GM23338 (cell line): ENCODE data around the gene KLK7. TPM values are rescaled to one million over a fixed set of nuclear protein-coding genes. Genes with fewer than 3 reads are reported as not detected.

Experiments used
- ATAC-seq: fragments of 200-7000 bp; cut with Tn5 transposase; 3 replicates; pipeline ENCODE4 v1.9.1; 2020
- DNase-seq: peaks from one replicate; pipeline ENCODE4 v3.0.0-alpha.2; 2015; ENCODE audit warnings: low spot score
- H2AFZ ChIP-seq: fragments of 200-600 bp; sonication (generic); 2 replicates; pipeline ENCODE4 v1.8.0; 2016; ENCODE audit warnings: antibody characterized with exemption, mild to moderate bottlenecking, moderate library complexity
- H3F3A ChIP-seq: fragments of 200-600 bp; sonication (generic); replicated peaks from 2 replicates; pipeline ENCODE4 v1.8.0; 2017; ENCODE audit warnings: antibody characterized with exemption, mixed run types, low read depth
- H3K27ac ChIP-seq: fragments of 200-600 bp; sonication (generic); 2 replicates; pipeline ENCODE4 v1.6.1; 2016; ENCODE audit warnings: low read depth
- H3K27me3 ChIP-seq: fragments of 200-600 bp; sonication (generic); 2 replicates; pipeline ENCODE4 v1.8.0; 2016; ENCODE audit warnings: mild to moderate bottlenecking, mixed run types, moderate library complexity; ENCODE audit not compliant: insufficient read depth
- H3K36me3 ChIP-seq: fragments of 200-600 bp; sonication (generic); 2 replicates; pipeline ENCODE4 v1.8.0; 2016; ENCODE audit warnings: mild to moderate bottlenecking; ENCODE audit not compliant: insufficient read depth
- H3K4me1 ChIP-seq: fragments of 200-600 bp; sonication (generic); 2 replicates; pipeline ENCODE4 v1.8.0; 2016; ENCODE audit warnings: mild to moderate bottlenecking, moderate library complexity; ENCODE audit not compliant: insufficient read depth
- H3K4me2 ChIP-seq: fragments of 200-600 bp; sonication (generic); 2 replicates; pipeline ENCODE4 v1.7.1; 2017; ENCODE audit warnings: mixed run types
- H3K4me3 ChIP-seq: fragments of 200-600 bp; sonication (generic); 2 replicates; pipeline ENCODE4 v1.6.1; 2016; ENCODE audit warnings: mixed run types
- H3K79me2 ChIP-seq: fragments of 200-600 bp; sonication (generic); replicated peaks from 2 replicates; pipeline ENCODE4 v1.8.0; 2017; ENCODE audit warnings: mild to moderate bottlenecking; ENCODE audit not compliant: insufficient read depth
- H3K9me2 ChIP-seq: fragments of 200-600 bp; sonication (generic); 2 replicates; pipeline ENCODE4 v1.8.0; 2017; ENCODE audit not compliant: insufficient read depth
- H4K20me1 ChIP-seq: fragments of 200-600 bp; sonication (generic); replicated peaks from 2 replicates; pipeline ENCODE4 v1.8.0; 2017; ENCODE audit warnings: mild to moderate bottlenecking; ENCODE audit not compliant: insufficient read depth
- H3K27ac Mint-ChIP-seq: 2 replicates; pipeline ENCODE4 v1.8.0; 2020; ENCODE audit warnings: inconsistent platforms, mild to moderate bottlenecking, moderate library complexity, mixed read lengths
- H3K27me3 Mint-ChIP-seq: 3 replicates; pipeline ENCODE4 v1.8.0; 2022; ENCODE audit warnings: low read depth, mild to moderate bottlenecking, moderate library complexity, mixed read lengths, inconsistent platforms; ENCODE audit not compliant: insufficient read depth, poor library complexity
- H3K36me3 Mint-ChIP-seq: 3 replicates; pipeline ENCODE4 v1.8.0; 2021; ENCODE audit warnings: low read depth, mild to moderate bottlenecking, inconsistent platforms, moderate library complexity, mixed read lengths
- H3K4me1 Mint-ChIP-seq: 3 replicates; pipeline ENCODE4 v1.8.0; 2020; ENCODE audit warnings: mild to moderate bottlenecking, inconsistent platforms, mixed read lengths
- H3K4me3 Mint-ChIP-seq: 3 replicates; pipeline ENCODE4 v1.8.0; 2021; ENCODE audit warnings: moderate library complexity, mild to moderate bottlenecking, inconsistent platforms, mixed read lengths
- H3K9me3 Mint-ChIP-seq: 3 replicates; pipeline ENCODE4 v1.8.0; 2020; ENCODE audit warnings: moderate library complexity, mild to moderate bottlenecking, inconsistent platforms, mixed read lengths
- CREB1 ChIP-seq: fragments of 250-450 bp; sonication (Bioruptor Pico); IDR thresholded peaks from 2 replicates; pipeline ENCODE4 v1.5.0; 2020; ENCODE audit warnings: low read depth, mild to moderate bottlenecking, moderate library complexity
- CTCF ChIP-seq, 2 experiments: fragments of 200-600 bp in 1 of 2; sonication (generic) in 1 of 2; conservative IDR thresholded peaks; 2 replicates each; pipeline versions ENCODE4 v1.5.1 to v1.6.1; 2016 to 2017; ENCODE audit warnings: antibody characterized with exemption in 2 of 2, low read depth in 2 of 2, mild to moderate bottlenecking in 2 of 2, moderate library complexity in 1 of 2
- EZH2 ChIP-seq: fragments of 200-600 bp; sonication (generic); IDR thresholded peaks from one replicate; pipeline ENCODE4 v1.8.0; 2017; ENCODE audit warnings: antibody characterized with exemption, mild to moderate bottlenecking, low read depth; ENCODE audit not compliant: unreplicated experiment
- EZH2phosphoT487 ChIP-seq: fragments of 200-600 bp; sonication (generic); IDR thresholded peaks from one replicate; pipeline ENCODE4 v1.8.1; 2018; ENCODE audit warnings: antibody characterized with exemption; ENCODE audit not compliant: unreplicated experiment
- JUNB ChIP-seq: IDR thresholded peaks from one replicate; pipeline ENCODE4 v1.6.1; 2016; ENCODE audit warnings: antibody characterized with exemption; ENCODE audit not compliant: unreplicated experiment
- NANOG ChIP-seq: IDR thresholded peaks from 2 replicates; pipeline ENCODE4 v1.6.1; 2016; ENCODE audit warnings: antibody characterized with exemption, borderline replicate concordance
- POLR2AphosphoS5 ChIP-seq: IDR thresholded peaks from 2 replicates; pipeline ENCODE4 v1.6.1; 2016; ENCODE audit warnings: antibody characterized with exemption, low read depth
- STAT1 ChIP-seq: IDR thresholded peaks from one replicate; pipeline ENCODE4 v1.6.1; 2016; ENCODE audit warnings: antibody characterized with exemption; ENCODE audit not compliant: unreplicated experiment
- ZNF114 ChIP-seq: fragments of 250-450 bp; sonication (Bioruptor Pico); IDR thresholded peaks from 2 replicates; pipeline ENCODE4 v1.5.0; 2020; ENCODE audit warnings: mild to moderate bottlenecking, moderate library complexity
- ZNF331 ChIP-seq: fragments of 250-450 bp; sonication (Bioruptor Pico); IDR thresholded peaks from 2 replicates; pipeline ENCODE4 v1.5.0; 2020; ENCODE audit warnings: low read depth, mild to moderate bottlenecking, moderate library complexity
- polyA plus RNA-seq: library from polyadenylated mRNA; unstranded; fragments of >200 nt; fragmentation: Nextera tagmentation; extraction: Ambion mirVana; gene quantifications from 2 replicates; pipeline ENCODE4 v1.2.1, GENCODE V29; 2016
- total RNA-seq: library from RNA; depleted of rRNA; stranded (reverse); fragments of >200 nt; shearing (Covaris generic); gene quantifications from 2 replicates; pipeline ENCODE4 v1.2.3, GENCODE V29; 2014
- TF ChIP-seq, protein P1 (sequence below): fragments of 250-450 bp; sonication (Bioruptor Pico); IDR thresholded peaks from 2 replicates; pipeline ENCODE4 v1.5.0; 2020; ENCODE audit warnings: mild to moderate bottlenecking, moderate library complexity
- TF ChIP-seq, protein P2 (sequence below): IDR thresholded peaks from 2 replicates; pipeline ENCODE4 v1.6.1; 2016; ENCODE audit warnings: antibody characterized with exemption
- TF ChIP-seq, protein P3 (sequence below): IDR thresholded peaks from one replicate; pipeline ENCODE4 v1.6.1; 2018; ENCODE audit warnings: antibody characterized with exemption; ENCODE audit not compliant: unreplicated experiment

KLK7 gene
- total and polyA plus RNA-seq, 2 experiments from 2014 or later: 1.1 to 1.4 TPM

GRCh38 chr19:50968716-50969412, 14.9 kb downstream of the KLK7 start:
- Histone ChIP-seq H3F3A (no peaks in the 10 kb centered on the region), H3K9me2 (no peaks in the 10 kb centered on the region), H3K36me3 (no peaks in the 10 kb centered on the region), H3K27me3 (no peaks in the 10 kb centered on the region), H3K4me2 (0 out of 2 replicates have a peak overlapping the region, but pooled peaks have one; percentile 20), H3K4me3 (no peak overlapping the region), H3K27ac (no peak overlapping the region), H3K79me2 (no peaks in the 10 kb centered on the region), H2AFZ (peak overlapping the region; percentile 95), H3K4me1 (no peaks in the 10 kb centered on the region; the same call in 1 of the 2 replicates), H4K20me1 (no peaks in the 10 kb centered on the region)
- Mint-ChIP-seq H3K4me3 (no peak overlapping the region), H3K9me3 (peaks cover 5% of the 10 kb centered on the region), H3K36me3 (no peaks in the 10 kb centered on the region), H3K4me1 (peaks cover 17% of the 10 kb centered on the region), H3K27me3 (peaks cover 8% of the 10 kb centered on the region), H3K27ac (no peak overlapping the region)
- ATAC-seq (peak; percentile 32; the same call in 2 of the 3 replicates), DNase-seq (no peak)
- TF ChIP-seq NANOG (no peak), CREB1 (no peak), STAT1 (no peak), EZH2 (no peak), ZNF114 (CRISPR knock-in tag) (no peak), EZH2phosphoT487 (no peak), POLR2AphosphoS5 (no peak), JUNB (no peak), CTCF (conservative IDR thresholded peaks at IDR 0.05; ENCODE audit: low read depth in 2 of 2) (no peak), ZNF331 (CRISPR knock-in tag) (no peak)
- TF ChIP-seq, protein P1, sequence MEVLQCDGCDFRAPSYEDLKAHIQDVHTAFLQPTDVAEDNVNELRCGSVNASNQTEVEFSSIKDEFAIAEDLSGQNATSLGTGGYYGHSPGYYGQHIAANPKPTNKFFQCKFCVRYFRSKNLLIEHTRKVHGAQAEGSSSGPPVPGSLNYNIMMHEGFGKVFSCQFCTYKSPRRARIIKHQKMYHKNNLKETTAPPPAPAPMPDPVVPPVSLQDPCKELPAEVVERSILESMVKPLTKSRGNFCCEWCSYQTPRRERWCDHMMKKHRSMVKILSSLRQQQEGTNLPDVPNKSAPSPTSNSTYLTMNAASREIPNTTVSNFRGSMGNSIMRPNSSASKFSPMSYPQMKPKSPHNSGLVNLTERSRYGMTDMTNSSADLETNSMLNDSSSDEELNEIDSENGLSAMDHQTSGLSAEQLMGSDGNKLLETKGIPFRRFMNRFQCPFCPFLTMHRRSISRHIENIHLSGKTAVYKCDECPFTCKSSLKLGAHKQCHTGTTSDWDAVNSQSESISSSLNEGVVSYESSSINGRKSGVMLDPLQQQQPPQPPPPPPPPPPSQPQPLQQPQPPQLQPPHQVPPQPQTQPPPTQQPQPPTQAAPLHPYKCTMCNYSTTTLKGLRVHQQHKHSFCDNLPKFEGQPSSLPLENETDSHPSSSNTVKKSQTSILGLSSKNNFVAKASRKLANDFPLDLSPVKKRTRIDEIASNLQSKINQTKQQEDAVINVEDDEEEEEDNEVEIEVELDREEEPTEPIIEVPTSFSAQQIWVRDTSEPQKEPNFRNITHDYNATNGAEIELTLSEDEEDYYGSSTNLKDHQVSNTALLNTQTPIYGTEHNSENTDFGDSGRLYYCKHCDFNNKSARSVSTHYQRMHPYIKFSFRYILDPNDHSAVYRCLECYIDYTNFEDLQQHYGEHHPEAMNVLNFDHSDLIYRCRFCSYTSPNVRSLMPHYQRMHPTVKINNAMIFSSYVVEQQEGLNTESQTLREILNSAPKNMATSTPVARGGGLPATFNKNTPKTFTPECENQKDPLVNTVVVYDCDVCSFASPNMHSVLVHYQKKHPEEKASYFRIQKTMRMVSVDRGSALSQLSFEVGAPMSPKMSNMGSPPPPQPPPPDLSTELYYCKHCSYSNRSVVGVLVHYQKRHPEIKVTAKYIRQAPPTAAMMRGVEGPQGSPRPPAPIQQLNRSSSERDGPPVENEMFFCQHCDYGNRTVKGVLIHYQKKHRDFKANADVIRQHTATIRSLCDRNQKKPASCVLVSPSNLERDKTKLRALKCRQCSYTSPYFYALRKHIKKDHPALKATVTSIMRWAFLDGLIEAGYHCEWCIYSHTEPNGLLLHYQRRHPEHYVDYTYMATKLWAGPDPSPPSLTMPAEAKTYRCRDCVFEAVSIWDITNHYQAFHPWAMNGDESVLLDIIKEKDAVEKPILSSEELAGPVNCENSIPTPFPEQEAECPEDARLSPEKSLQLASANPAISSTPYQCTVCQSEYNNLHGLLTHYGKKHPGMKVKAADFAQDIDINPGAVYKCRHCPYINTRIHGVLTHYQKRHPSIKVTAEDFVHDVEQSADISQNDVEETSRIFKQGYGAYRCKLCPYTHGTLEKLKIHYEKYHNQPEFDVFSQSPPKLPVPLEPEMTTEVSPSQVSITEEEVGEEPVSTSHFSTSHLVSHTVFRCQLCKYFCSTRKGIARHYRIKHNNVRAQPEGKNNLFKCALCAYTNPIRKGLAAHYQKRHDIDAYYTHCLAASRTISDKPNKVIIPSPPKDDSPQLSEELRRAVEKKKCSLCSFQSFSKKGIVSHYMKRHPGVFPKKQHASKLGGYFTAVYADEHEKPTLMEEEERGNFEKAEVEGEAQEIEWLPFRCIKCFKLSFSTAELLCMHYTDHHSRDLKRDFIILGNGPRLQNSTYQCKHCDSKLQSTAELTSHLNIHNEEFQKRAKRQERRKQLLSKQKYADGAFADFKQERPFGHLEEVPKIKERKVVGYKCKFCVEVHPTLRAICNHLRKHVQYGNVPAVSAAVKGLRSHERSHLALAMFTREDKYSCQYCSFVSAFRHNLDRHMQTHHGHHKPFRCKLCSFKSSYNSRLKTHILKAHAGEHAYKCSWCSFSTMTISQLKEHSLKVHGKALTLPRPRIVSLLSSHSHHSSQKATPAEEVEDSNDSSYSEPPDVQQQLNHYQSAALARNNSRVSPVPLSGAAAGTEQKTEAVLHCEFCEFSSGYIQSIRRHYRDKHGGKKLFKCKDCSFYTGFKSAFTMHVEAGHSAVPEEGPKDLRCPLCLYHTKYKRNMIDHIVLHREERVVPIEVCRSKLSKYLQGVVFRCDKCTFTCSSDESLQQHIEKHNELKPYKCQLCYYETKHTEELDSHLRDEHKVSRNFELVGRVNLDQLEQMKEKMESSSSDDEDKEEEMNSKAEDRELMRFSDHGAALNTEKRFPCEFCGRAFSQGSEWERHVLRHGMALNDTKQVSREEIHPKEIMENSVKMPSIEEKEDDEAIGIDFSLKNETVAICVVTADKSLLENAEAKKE (CRISPR knock-in tag): no peak
- TF ChIP-seq, protein P2, sequence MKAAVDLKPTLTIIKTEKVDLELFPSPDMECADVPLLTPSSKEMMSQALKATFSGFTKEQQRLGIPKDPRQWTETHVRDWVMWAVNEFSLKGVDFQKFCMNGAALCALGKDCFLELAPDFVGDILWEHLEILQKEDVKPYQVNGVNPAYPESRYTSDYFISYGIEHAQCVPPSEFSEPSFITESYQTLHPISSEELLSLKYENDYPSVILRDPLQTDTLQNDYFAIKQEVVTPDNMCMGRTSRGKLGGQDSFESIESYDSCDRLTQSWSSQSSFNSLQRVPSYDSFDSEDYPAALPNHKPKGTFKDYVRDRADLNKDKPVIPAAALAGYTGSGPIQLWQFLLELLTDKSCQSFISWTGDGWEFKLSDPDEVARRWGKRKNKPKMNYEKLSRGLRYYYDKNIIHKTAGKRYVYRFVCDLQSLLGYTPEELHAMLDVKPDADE: no peak
- TF ChIP-seq, protein P3, sequence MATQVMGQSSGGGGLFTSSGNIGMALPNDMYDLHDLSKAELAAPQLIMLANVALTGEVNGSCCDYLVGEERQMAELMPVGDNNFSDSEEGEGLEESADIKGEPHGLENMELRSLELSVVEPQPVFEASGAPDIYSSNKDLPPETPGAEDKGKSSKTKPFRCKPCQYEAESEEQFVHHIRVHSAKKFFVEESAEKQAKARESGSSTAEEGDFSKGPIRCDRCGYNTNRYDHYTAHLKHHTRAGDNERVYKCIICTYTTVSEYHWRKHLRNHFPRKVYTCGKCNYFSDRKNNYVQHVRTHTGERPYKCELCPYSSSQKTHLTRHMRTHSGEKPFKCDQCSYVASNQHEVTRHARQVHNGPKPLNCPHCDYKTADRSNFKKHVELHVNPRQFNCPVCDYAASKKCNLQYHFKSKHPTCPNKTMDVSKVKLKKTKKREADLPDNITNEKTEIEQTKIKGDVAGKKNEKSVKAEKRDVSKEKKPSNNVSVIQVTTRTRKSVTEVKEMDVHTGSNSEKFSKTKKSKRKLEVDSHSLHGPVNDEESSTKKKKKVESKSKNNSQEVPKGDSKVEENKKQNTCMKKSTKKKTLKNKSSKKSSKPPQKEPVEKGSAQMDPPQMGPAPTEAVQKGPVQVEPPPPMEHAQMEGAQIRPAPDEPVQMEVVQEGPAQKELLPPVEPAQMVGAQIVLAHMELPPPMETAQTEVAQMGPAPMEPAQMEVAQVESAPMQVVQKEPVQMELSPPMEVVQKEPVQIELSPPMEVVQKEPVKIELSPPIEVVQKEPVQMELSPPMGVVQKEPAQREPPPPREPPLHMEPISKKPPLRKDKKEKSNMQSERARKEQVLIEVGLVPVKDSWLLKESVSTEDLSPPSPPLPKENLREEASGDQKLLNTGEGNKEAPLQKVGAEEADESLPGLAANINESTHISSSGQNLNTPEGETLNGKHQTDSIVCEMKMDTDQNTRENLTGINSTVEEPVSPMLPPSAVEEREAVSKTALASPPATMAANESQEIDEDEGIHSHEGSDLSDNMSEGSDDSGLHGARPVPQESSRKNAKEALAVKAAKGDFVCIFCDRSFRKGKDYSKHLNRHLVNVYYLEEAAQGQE: no peak
